ENCODE results near the gene SPO11.

GRCh38 chr20:57380081-57380750 is 50.6 kb downstream of the SPO11 start:
- TF ChIP-seq EZH2phosphoT487 (IDR thresholded peaks at IDR 0.05; ENCODE audit: borderline replicate concordance, low read length), result no peak
- TF ChIP-seq CTCF (IDR thresholded peaks at IDR 0.05; ENCODE audit: low read depth, low read length, poor library complexity, severe bottlenecking), result no peak
